Spinal cord (tissue), 10 donors: ENCODE measurements around the gene TMEM40. TPM values are rescaled to one million over a fixed set of nuclear protein-coding genes. Genes with fewer than 3 reads are reported as not detected.

ENCODE experiments used
- DNase-seq, 6 donors: peaks; one replicate each; pipeline versions ENCODE4 v3.0.0 to v3.0.0-alpha.2; 2013 to 2015; ENCODE audit warnings: low spot score in 6 of 6, low read depth in 4 of 6
- H3K27ac ChIP-seq: one replicate; pipeline ENCODE4 v1.5.1; 2013; ENCODE audit warnings: low read depth, low read length, control low read depth
- H3K27me3 ChIP-seq: one replicate; pipeline ENCODE4 v1.6.1; 2013; ENCODE audit warnings: low read length; ENCODE audit not compliant: control insufficient read depth, insufficient read depth
- H3K36me3 ChIP-seq: one replicate; pipeline ENCODE4 v1.6.1; 2013; ENCODE audit warnings: low read length; ENCODE audit not compliant: control insufficient read depth, insufficient read depth
- H3K4me1 ChIP-seq: one replicate; pipeline ENCODE4 v1.6.1; 2013; ENCODE audit warnings: low read length; ENCODE audit not compliant: control insufficient read depth, insufficient read depth
- H3K4me3 ChIP-seq: one replicate; pipeline ENCODE4 v1.5.1; 2013; ENCODE audit warnings: low read depth, low read length, control low read depth
- H3K9me3 ChIP-seq: one replicate; pipeline ENCODE4 v1.6.1; 2013; ENCODE audit warnings: low read length; ENCODE audit not compliant: control insufficient read depth, insufficient read depth
- WGBS: methylation state at CpG from one replicate; pipeline ENCODE4 v1.1.5; 2013; ENCODE audit warnings: missing lambda C conversion rate; ENCODE audit not compliant: insufficient coverage; 5-methylcytosine and 5-hydroxymethylcytosine counted together
- polyA plus RNA-seq, 2 donors: library from polyadenylated mRNA; unstranded; fragments of 120-200 nt; gene quantifications; one replicate each; pipeline ENCODE4 v1.2.1, GENCODE V29; 2013; ENCODE audit not compliant: insufficient read length in 2 of 2
- total RNA-seq, 2 donors: library from RNA; depleted of rRNA in 1 of 2; stranded (reverse); fragments of 120-200 nt in 1 of 2; fragments of >200 nt in 1 of 2; gene quantifications; one replicate each; pipeline versions ENCODE4 v1.2.3 to v1.2.4, GENCODE V29; 2013 to 2014
- donor health status: healthy.

Gene TMEM40
- total and polyA plus RNA-seq, 4 donors = 0.20 to 0.50 (median 0.44) TPM; not detected in 1

GRCh38 chr3:12766541-12766940, 7.5 kb upstream of the TMEM40 start:
- Histone ChIP-seq H3K4me1 (no peaks in the 10 kb centered on the region), H3K36me3 (no peaks in the 10 kb centered on the region), H3K27me3 (no peaks in the 10 kb centered on the region), H3K9me3 (no peaks in the 10 kb centered on the region), H3K4me3 (no peak overlapping the region), H3K27ac (no peak overlapping the region)
- DNase-seq = peak in 1 of 6 donors; percentile 21
- 69% methylated on average over 2 of the region's 6 CpGs for WGBS

- 90% methylated on average over 3 of the region's 8 CpGs for WGBS
- H3K27ac ChIP-seq = no peak overlapping the region
- no peak for DNase-seq
- H3K27me3 ChIP-seq = no peaks in the 10 kb centered on the region
- no peak overlapping the region for H3K4me3 ChIP-seq
- H3K4me1 ChIP-seq = no peaks in the 10 kb centered on the region
- H3K36me3 ChIP-seq = no peaks in the 10 kb centered on the region
- no peaks in the 10 kb centered on the region for H3K9me3 ChIP-seq
Measured at GRCh38 chr3:12764171-12764776, 5.2 kb upstream of the TMEM40 start.

GRCh38 chr3:12759693-12760565, 870 bp upstream of the TMEM40 start:
- no peak for DNase-seq
- Histone ChIP-seq H3K36me3 (no peaks in the 10 kb centered on the region), H3K27ac (no peak overlapping the region)

GRCh38 chr3:12758025-12758781, 856 bp downstream of the TMEM40 start:
- H3K4me3 ChIP-seq = no peak overlapping the region
- H3K4me1 ChIP-seq = no peaks in the 10 kb centered on the region
- no peaks in the 10 kb centered on the region for H3K36me3 ChIP-seq
- H3K9me3 ChIP-seq = no peaks in the 10 kb centered on the region
- 36% methylated on average over 1 of the region's 5 CpGs for WGBS
- no peaks in the 10 kb centered on the region for H3K27me3 ChIP-seq
- H3K27ac ChIP-seq = peak overlapping the region; percentile 58
- DNase-seq = peak in 2 of 6 donors; percentile 17 to 54

More at GRCh38 chr3:12759693-12760565, 870 bp upstream of the TMEM40 start:
- Histone ChIP-seq H3K27me3 (no peaks in the 10 kb centered on the region), H3K4me1 (no peaks in the 10 kb centered on the region), H3K9me3 (no peaks in the 10 kb centered on the region), H3K4me3 (no peak overlapping the region)
- WGBS = 65% methylated on average over 8 of the region's 8 CpGs

GRCh38 chr3:12756635-12757034, 2.4 kb downstream of the TMEM40 start:
- Histone ChIP-seq H3K27me3 (no peaks in the 10 kb centered on the region), H3K9me3 (no peaks in the 10 kb centered on the region), H3K4me1 (no peaks in the 10 kb centered on the region), H3K36me3 (no peaks in the 10 kb centered on the region), H3K4me3 (no peak overlapping the region), H3K27ac (no peak overlapping the region)
- WGBS = 95% methylated on average over 3 of the region's 3 CpGs
- no peak for DNase-seq

- Histone ChIP-seq H3K27ac (no peak overlapping the region), H3K4me1 (no peaks in the 10 kb centered on the region), H3K9me3 (no peaks in the 10 kb centered on the region), H3K36me3 (no peaks in the 10 kb centered on the region), H3K27me3 (no peaks in the 10 kb centered on the region), H3K4me3 (no peak overlapping the region)
- WGBS = 100% methylated on average over 1 of the region's 4 CpGs
- DNase-seq = no peak
Measured at GRCh38 chr3:12756175-12756574, 2.9 kb downstream of the TMEM40 start.

- H3K36me3 ChIP-seq = no peaks in the 10 kb centered on the region
- WGBS = 66% methylated on average over 4 of the region's 6 CpGs
- H3K9me3 ChIP-seq = no peaks in the 10 kb centered on the region
- no peaks in the 10 kb centered on the region for H3K27me3 ChIP-seq
- DNase-seq = no peak
- no peaks in the 10 kb centered on the region for H3K4me1 ChIP-seq
- H3K27ac ChIP-seq = no peak overlapping the region
- no peak overlapping the region for H3K4me3 ChIP-seq
Measured at GRCh38 chr3:12755754-12756153, 3.3 kb downstream of the TMEM40 start.

- Histone ChIP-seq H3K4me3 (no peak overlapping the region), H3K36me3 (no peaks in the 10 kb centered on the region), H3K27me3 (no peaks in the 10 kb centered on the region), H3K9me3 (no peaks in the 10 kb centered on the region), H3K4me1 (no peaks in the 10 kb centered on the region), H3K27ac (no peak overlapping the region)
- WGBS = no CpG with 5 or more reads among the region's 1 CpG
- DNase-seq = no peak
Measured at GRCh38 chr3:12754313-12754712, 4.7 kb downstream of the TMEM40 start.

GRCh38 chr3:12753275-12754028, 5.6 kb downstream of the TMEM40 start:
- no peaks in the 10 kb centered on the region for H3K36me3 ChIP-seq
- H3K4me3 ChIP-seq = no peak overlapping the region
- DNase-seq = no peak
- WGBS = 86% methylated on average over 6 of the region's 9 CpGs
- no peaks in the 10 kb centered on the region for H3K9me3 ChIP-seq
- no peak overlapping the region for H3K27ac ChIP-seq
- no peaks in the 10 kb centered on the region for H3K4me1 ChIP-seq
- H3K27me3 ChIP-seq = no peaks in the 10 kb centered on the region
